GM21447 (cell line): ENCODE data around the gene GUCA1C.

Source experiments
- ATAC-seq: cut with Tn5 transposase; IDR thresholded peaks from one replicate; pipeline ENCODE4 v1.9.1; 2021; ENCODE audit not compliant: unreplicated experiment

Gene GUCA1C

GRCh38 chr3:108953700-108954099, at the start of gene GUCA1C:
TSS of gene GUCA1C (minus strand) at chr3:108953879. CDS start at chr3:108953762, 117 bp downstream.
- ATAC-seq, result no peak

- no peak for ATAC-seq
These were observed 44.8 kb upstream of the GUCA1C start for GRCh38 chr3:108998436-108998835.

GRCh38 chr3:108985844-108986243, 32.2 kb upstream of the GUCA1C start:
- no peak for ATAC-seq

- no peak for ATAC-seq
These were observed 29.4 kb upstream of the GUCA1C start for GRCh38 chr3:108983051-108983450.

GRCh38 chr3:108976058-108976457, 22.4 kb upstream of the GUCA1C start:
- no peak for ATAC-seq

- no peak for ATAC-seq
These were observed 19.3 kb upstream of the GUCA1C start for GRCh38 chr3:108973019-108973418.

GRCh38 chr3:108972482-108972881, 18.8 kb upstream of the GUCA1C start:
- ATAC-seq, result no peak

- no peak for ATAC-seq
These were observed 16.9 kb upstream of the GUCA1C start for GRCh38 chr3:108970561-108970960.

GRCh38 chr3:108966773-108967172, 13.1 kb upstream of the GUCA1C start:
- ATAC-seq, result no peak

GRCh38 chr3:108959017-108959416, 5.3 kb upstream of the GUCA1C start:
- ATAC-seq, result no peak

- no peak for ATAC-seq
These were observed 469 bp downstream of the GUCA1C start for GRCh38 chr3:108953210-108953609.

- no peak for ATAC-seq
These were observed 1.7 kb downstream of the GUCA1C start for GRCh38 chr3:108951820-108952501.

- no peak for ATAC-seq
These were observed 5.8 kb downstream of the GUCA1C start for GRCh38 chr3:108947855-108948254.

GRCh38 chr3:108946292-108947285, 7.1 kb downstream of the GUCA1C start:
- ATAC-seq, result no peak

GRCh38 chr3:108940568-108941263, 13.0 kb downstream of the GUCA1C start:
- no peak for ATAC-seq

GRCh38 chr3:108940166-108940565, 13.5 kb downstream of the GUCA1C start:
- ATAC-seq, result no peak

GRCh38 chr3:108936924-108937689, 16.6 kb downstream of the GUCA1C start:
- ATAC-seq, result no peak

- no peak for ATAC-seq
These were observed 22.6 kb downstream of the GUCA1C start for GRCh38 chr3:108931035-108931434.

- ATAC-seq, result no peak
These were observed 34.8 kb downstream of the GUCA1C start for GRCh38 chr3:108918866-108919265.

- peak; percentile 95 for ATAC-seq
These were observed 38.7 kb downstream of the GUCA1C start for GRCh38 chr3:108914774-108915641.
